ENCODE measurements around the gene NTRK1. TPM values are rescaled to one million over a fixed set of nuclear protein-coding genes. Genes with fewer than 3 reads are reported as not detected.

Gene NTRK1
- total RNA-seq, 3 donors from 2014 or later (not counting 1 experiment from before 2014, with no cell fraction given) = 1.7 to 16.7 (median 2.4) TPM

DNA sequence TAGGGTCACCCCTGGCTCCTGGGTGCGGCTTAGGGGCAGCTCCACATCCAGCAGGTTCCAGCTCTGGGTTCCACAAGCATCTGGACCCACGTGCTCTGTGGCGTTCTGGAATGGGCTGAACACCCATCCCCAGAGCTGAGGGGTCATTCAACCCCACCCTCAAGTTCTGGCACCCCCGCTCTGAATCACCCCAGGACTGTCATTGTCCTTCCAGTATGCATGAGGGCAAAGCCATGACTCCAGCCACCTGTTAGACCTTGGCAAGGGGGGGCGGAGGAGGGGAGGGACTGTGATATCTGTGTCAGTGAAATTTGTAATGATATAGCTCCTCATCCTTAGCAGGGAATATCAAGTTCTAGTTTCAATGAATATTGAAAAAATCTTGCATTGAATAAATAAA is 14.0 kb upstream of the NTRK1 start:
- H3K9me3 ChIP-seq (ENCODE audit: control insufficient read depth, insufficient read depth, low read length) = no peaks in the 10 kb centered on the region
- H3K4me3 ChIP-seq (ENCODE audit: low read length) = no peak overlapping the region
- H3K36me3 ChIP-seq (ENCODE audit: control insufficient read depth, insufficient read depth, low read length) = no peaks in the 10 kb centered on the region
- no peak for ATAC-seq
- Mint-ChIP-seq H3K27ac (no peak overlapping the region), H3K27me3 (ENCODE audit: low read depth in 2 of 2) (peaks cover 25 to 48% of the 10 kb centered on the region in 2 donors), H3K4me3 (peak overlapping the region; percentile 36), H3K4me1 (peaks cover 15 to 38% of the 10 kb centered on the region in 2 donors), H3K9me3 (no peaks in the 10 kb centered on the region), H3K36me3 (no peaks in the 10 kb centered on the region)
- WGBS (ENCODE audit: insufficient coverage) = 86% methylated on average over 5 of the region's 5 CpGs
- DNase-seq = no peak
- TF ChIP-seq, protein P1, sequence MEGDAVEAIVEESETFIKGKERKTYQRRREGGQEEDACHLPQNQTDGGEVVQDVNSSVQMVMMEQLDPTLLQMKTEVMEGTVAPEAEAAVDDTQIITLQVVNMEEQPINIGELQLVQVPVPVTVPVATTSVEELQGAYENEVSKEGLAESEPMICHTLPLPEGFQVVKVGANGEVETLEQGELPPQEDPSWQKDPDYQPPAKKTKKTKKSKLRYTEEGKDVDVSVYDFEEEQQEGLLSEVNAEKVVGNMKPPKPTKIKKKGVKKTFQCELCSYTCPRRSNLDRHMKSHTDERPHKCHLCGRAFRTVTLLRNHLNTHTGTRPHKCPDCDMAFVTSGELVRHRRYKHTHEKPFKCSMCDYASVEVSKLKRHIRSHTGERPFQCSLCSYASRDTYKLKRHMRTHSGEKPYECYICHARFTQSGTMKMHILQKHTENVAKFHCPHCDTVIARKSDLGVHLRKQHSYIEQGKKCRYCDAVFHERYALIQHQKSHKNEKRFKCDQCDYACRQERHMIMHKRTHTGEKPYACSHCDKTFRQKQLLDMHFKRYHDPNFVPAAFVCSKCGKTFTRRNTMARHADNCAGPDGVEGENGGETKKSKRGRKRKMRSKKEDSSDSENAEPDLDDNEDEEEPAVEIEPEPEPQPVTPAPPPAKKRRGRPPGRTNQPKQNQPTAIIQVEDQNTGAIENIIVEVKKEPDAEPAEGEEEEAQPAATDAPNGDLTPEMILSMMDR (IDR thresholded peaks at IDR 0.05) = no peak
- peaks cover 26% of the 10 kb centered on the region for H3K27me3 ChIP-seq (ENCODE audit: control insufficient read depth, insufficient read depth, low read length)
- no peak overlapping the region for H3K27ac ChIP-seq (ENCODE audit: low read length)
- intact Hi-C loops (cut with micrococcal nuclease) = no loop called here
- H3K4me1 ChIP-seq (ENCODE audit: control insufficient read depth, insufficient read depth, low read length) = peaks cover 28% of the 10 kb centered on the region

DNA sequence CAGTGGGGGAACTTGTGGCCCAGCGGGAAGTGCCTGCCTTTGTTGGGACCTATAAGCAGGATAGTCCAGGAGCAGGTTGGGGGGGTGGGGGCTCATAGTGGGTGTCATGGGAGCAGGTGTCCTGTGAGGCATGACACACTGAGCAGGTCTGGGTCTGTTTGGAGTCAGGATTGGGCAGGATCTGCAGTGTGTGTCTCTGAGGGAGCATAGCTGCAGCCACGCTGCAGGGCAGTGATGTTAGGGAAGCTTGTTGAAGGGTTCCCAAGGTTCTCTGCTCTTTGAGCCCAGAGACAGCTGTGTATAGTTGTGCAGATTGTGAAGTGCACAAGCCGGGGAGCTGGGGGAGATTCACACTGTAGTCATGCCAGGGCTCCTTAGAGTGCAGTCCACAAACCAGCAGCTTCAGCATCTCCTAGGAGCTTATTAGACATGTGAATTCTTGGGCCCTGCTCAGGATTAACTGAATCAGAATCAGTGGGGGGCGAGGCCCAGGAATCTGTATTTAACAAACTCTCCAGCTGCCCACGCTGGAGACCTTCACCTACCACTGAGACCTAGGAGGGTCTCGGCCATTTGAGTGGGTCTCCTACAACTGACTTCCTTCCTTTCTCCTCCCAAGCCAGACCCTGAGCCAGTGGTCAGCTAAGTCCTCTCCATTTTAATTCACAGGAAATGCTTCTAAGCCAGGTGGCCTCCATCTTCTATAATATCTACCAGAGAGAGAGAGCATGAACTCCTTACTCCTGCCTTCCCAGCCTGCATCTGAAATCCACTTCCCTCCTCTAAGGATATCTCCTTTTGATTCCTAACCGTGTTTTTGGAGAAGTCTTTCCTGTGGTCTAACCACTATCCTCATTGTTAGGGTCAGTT is 12.8 kb upstream of the NTRK1 start:
- ATAC-seq = no peak
- H3K4me1 ChIP-seq (ENCODE audit: control insufficient read depth, insufficient read depth, low read length) = peaks cover 28% of the 10 kb centered on the region
- intact Hi-C loops (cut with micrococcal nuclease) = no loop called here
- Mint-ChIP-seq H3K27ac (peak overlapping the region; percentile 11 to 80), H3K4me3 (no peak overlapping the region), H3K36me3 (no peaks in the 10 kb centered on the region), H3K4me1 (peaks cover 15 to 38% of the 10 kb centered on the region in 2 donors), H3K27me3 (ENCODE audit: low read depth in 2 of 2) (peaks cover 20 to 40% of the 10 kb centered on the region in 2 donors), H3K9me3 (no peaks in the 10 kb centered on the region)
- H3K27ac ChIP-seq (ENCODE audit: low read length) = no peak overlapping the region
- H3K36me3 ChIP-seq (ENCODE audit: control insufficient read depth, insufficient read depth, low read length) = no peaks in the 10 kb centered on the region
- 79% methylated on average over 7 of the region's 7 CpGs for WGBS (ENCODE audit: insufficient coverage)
- no peak overlapping the region for H3K4me3 ChIP-seq (ENCODE audit: low read length)
- TF ChIP-seq, protein P1 (IDR thresholded peaks at IDR 0.05) = no peak
- no peaks in the 10 kb centered on the region for H3K9me3 ChIP-seq (ENCODE audit: control insufficient read depth, insufficient read depth, low read length)
- no peak for DNase-seq
- H3K27me3 ChIP-seq (ENCODE audit: control insufficient read depth, insufficient read depth, low read length) = peaks cover 20% of the 10 kb centered on the region

DNA sequence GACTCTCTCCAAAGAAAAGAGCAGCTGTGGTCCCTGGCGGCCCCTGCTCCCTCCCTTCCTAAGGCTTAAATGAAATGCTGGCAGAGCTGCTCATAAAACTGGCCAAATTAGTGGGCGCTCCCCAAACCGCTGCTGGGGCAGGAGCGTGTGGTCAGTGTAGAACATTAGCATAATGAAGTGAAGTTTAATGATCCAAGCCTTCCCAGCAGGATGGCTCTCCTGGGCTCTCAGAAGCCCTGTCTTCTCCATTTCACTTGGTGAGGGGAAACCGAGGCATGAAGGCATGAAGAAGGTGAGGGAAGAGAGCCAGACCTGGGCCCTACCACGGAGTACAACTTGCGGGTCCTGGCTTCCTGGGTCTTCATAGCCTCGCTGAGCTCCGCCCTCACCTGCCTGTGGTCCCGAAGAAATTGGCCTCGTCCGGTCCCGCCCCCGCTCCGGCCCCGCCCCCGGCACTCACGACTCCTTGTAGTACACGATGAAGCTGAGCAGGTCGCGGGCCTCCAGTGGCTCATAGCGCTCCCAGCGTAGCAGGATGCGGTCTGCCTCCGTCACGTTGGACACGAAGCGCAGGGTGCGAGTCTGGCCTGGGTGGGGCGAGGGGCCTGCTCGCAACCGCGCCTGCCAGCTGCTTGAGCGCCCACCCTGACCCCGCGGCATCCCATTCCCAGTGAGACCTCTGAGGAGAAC is 12.1 kb upstream of the NTRK1 start:
- Histone ChIP-seq H3K9me3 (ENCODE audit: control insufficient read depth, insufficient read depth, low read length) (no peaks in the 10 kb centered on the region), H3K36me3 (ENCODE audit: control insufficient read depth, insufficient read depth, low read length) (no peaks in the 10 kb centered on the region), H3K4me1 (ENCODE audit: control insufficient read depth, insufficient read depth, low read length) (peaks cover 28% of the 10 kb centered on the region), H3K27me3 (ENCODE audit: control insufficient read depth, insufficient read depth, low read length) (peaks cover 17% of the 10 kb centered on the region), H3K4me3 (ENCODE audit: low read length) (no peak overlapping the region), H3K27ac (ENCODE audit: low read length) (no peak overlapping the region)
- peaks cover 15 to 38% of the 10 kb centered on the region in 2 donors for H3K4me1 Mint-ChIP-seq
- TF ChIP-seq, protein P1 (IDR thresholded peaks at IDR 0.05) = no peak
- H3K4me3 Mint-ChIP-seq = peak overlapping the region; percentile 17
- DNase-seq = peak; percentile 39 to 79
- peak overlapping the region in 1 of 2 donors; percentile 80 for H3K27ac Mint-ChIP-seq
- peak; percentile 62 to 83 (median 73) for ATAC-seq
- H3K9me3 Mint-ChIP-seq = no peaks in the 10 kb centered on the region
- peaks cover 13 to 34% of the 10 kb centered on the region in 2 donors for H3K27me3 Mint-ChIP-seq (ENCODE audit: low read depth in 2 of 2)
- no peaks in the 10 kb centered on the region for H3K36me3 Mint-ChIP-seq
- intact Hi-C loops (cut with micrococcal nuclease) = no loop called here
- 10% methylated on average over 36 of the region's 36 CpGs for WGBS (ENCODE audit: insufficient coverage)
